Activated gamma-delta T cell treated with Interleukin-2 at 50 U/mL for 16 hours (primary cell): Measurements from ENCODE around the gene CHCHD3.
A peak's percentile ranks its signal among the peaks of the same experiment; 100 is the strongest.

ENCODE experiments used
- DNase-seq: peaks from one replicate; pipeline ENCODE4 v3.0.0-alpha.2; 2020

The CHCHD3 gene

GRCh38 chr7:132800522-132800921 lies 281.4 kb downstream of the CHCHD3 start:
- DNase-seq: no peak

GRCh38 chr7:132799081-132799413 lies 282.8 kb downstream of the CHCHD3 start:
- no peak for DNase-seq

GRCh38 chr7:132797152-132797551 lies 284.7 kb downstream of the CHCHD3 start:
- DNase-seq: no peak

GRCh38 chr7:132793474-132793873 lies 288.4 kb downstream of the CHCHD3 start:
- DNase-seq: no peak

GRCh38 chr7:132791036-132791435 lies 290.9 kb downstream of the CHCHD3 start:
- DNase-seq: no peak

GRCh38 chr7:132790104-132790503 lies 291.8 kb downstream of the CHCHD3 start:
- DNase-seq: no peak

GRCh38 chr7:132789281-132789680 lies 292.6 kb downstream of the CHCHD3 start:
- no peak for DNase-seq

- no peak for DNase-seq
Observed at GRCh38 chr7:132785870-132786269, 296.0 kb downstream of the CHCHD3 start.

- no peak for DNase-seq
Observed at GRCh38 chr7:132784406-132784805, 297.5 kb downstream of the CHCHD3 start.

- no peak for DNase-seq
Observed at GRCh38 chr7:132783824-132784223, 298.1 kb downstream of the CHCHD3 start.

- DNase-seq: no peak
Observed at GRCh38 chr7:132782777-132783640, 298.9 kb downstream of the CHCHD3 start.

GRCh38 chr7:132780822-132781221 lies 301.1 kb downstream of the CHCHD3 start:
- DNase-seq: no peak

GRCh38 chr7:132779164-132779563 lies 302.7 kb downstream of the CHCHD3 start:
- DNase-seq: no peak

GRCh38 chr7:132778761-132779160 lies 303.1 kb downstream of the CHCHD3 start:
- DNase-seq: no peak

- no peak for DNase-seq
Observed at GRCh38 chr7:132777956-132778355, 303.9 kb downstream of the CHCHD3 start.

GRCh38 chr7:132777414-132777813 lies 304.5 kb downstream of the CHCHD3 start:
- no peak for DNase-seq

- no peak for DNase-seq
Observed at GRCh38 chr7:132776048-132776620, 305.8 kb downstream of the CHCHD3 start.

GRCh38 chr7:132773527-132773956 lies 308.3 kb downstream of the CHCHD3 start:
- no peak for DNase-seq

- peak; percentile 44 for DNase-seq
Observed at GRCh38 chr7:132771301-132771730, 310.6 kb downstream of the CHCHD3 start.

GRCh38 chr7:132770055-132770454 lies 311.8 kb downstream of the CHCHD3 start:
- no peak for DNase-seq

- no peak for DNase-seq
Observed at GRCh38 chr7:132769280-132769679, 312.6 kb downstream of the CHCHD3 start.

- DNase-seq: no peak
Observed at GRCh38 chr7:132768099-132768498, 313.8 kb downstream of the CHCHD3 start.

- DNase-seq: no peak
Observed at GRCh38 chr7:132767378-132767777, 314.5 kb downstream of the CHCHD3 start.

- no peak for DNase-seq
Observed at GRCh38 chr7:132766660-132767059, 315.2 kb downstream of the CHCHD3 start.

- DNase-seq: no peak
Observed at GRCh38 chr7:132765861-132766260, 316.0 kb downstream of the CHCHD3 start.
